HEK293 (cell line): ENCODE measurements around the gene CLDN7.

Source experiments
- CTCF ChIA-PET: fragments of 350-600 bp; formaldehyde crosslinking; extraction: SDS; loops from one replicate; lab custom pipeline; 2021; ENCODE audit warnings: antibody characterized with exemption; lab: Yijun Ruan, JAX
- POLR2A ChIA-PET: fragments of 300-600 bp; formaldehyde crosslinking; extraction: SDS; loops from one replicate; lab custom pipeline; 2020; ENCODE audit warnings: antibody characterized with exemption, inconsistent platforms; lab: Yijun Ruan, JAX
- H3K27ac ChIP-seq: fragments of 200-500 bp; sonication (Bioruptor generic); 2 replicates; pipeline ENCODE4 v1.5.1; 2014; ENCODE audit warnings: low read depth, low read length, control low read depth, inconsistent platforms; ENCODE audit errors: extremely low read depth
- H3K36me3 ChIP-seq, 2 experiments: fragments of 200-500 bp in 1 of 2; sonication (Bioruptor generic) in 1 of 2; 1 replicate in 1 of 2; 2 replicates in 1 of 2; pipeline ENCODE4 v1.5.1; 2014 to 2017; ENCODE audit warnings: inconsistent platforms in 2 of 2, low read length in 2 of 2; ENCODE audit not compliant: control insufficient read depth in 2 of 2, insufficient read depth in 1 of 2
- H3K4me1 ChIP-seq: fragments of 200-500 bp; sonication (Bioruptor generic); 2 replicates; pipeline ENCODE4 v1.5.1; 2014; ENCODE audit warnings: mild to moderate bottlenecking, low read length, inconsistent platforms; ENCODE audit not compliant: control insufficient read depth, insufficient read depth
- H3K4me3 ChIP-seq: 2 replicates; pipeline ENCODE4 v1.5.1; 2011; ENCODE audit warnings: low read depth, mild to moderate bottlenecking, control low read depth, low read length, moderate library complexity
- H3K9me3 ChIP-seq: fragments of 200-500 bp; sonication (Bioruptor generic); 2 replicates; pipeline ENCODE4 v1.5.1; 2014; ENCODE audit warnings: low read depth, low read length, inconsistent platforms; ENCODE audit not compliant: control insufficient read depth, insufficient read depth
- EGR2 ChIP-seq: fragments of 450-650 bp; formaldehyde crosslinking; IDR thresholded peaks from 2 replicates; pipeline ENCODE4 v1.5.1; 2016; ENCODE audit warnings: low read depth, missing biosample characterization, missing genetic modification characterization
- HOXA7 ChIP-seq: sonication (generic); formaldehyde crosslinking; IDR thresholded peaks from 2 replicates; pipeline ENCODE4 v1.8.1; 2022; ENCODE audit warnings: missing genetic modification reagents, borderline replicate concordance
- KLF8 ChIP-seq: fragments of 450-650 bp; formaldehyde crosslinking; IDR thresholded peaks from 2 replicates; pipeline ENCODE4 v1.5.1; 2016; ENCODE audit warnings: missing biosample characterization, missing genetic modification characterization
- KLF9 ChIP-seq: fragments of 450-650 bp; formaldehyde crosslinking; IDR thresholded peaks from 2 replicates; pipeline ENCODE4 v1.5.1; 2016; ENCODE audit warnings: missing biosample characterization, missing genetic modification characterization, low read depth
- PRDM1 ChIP-seq: fragments of 450-650 bp; formaldehyde crosslinking; IDR thresholded peaks from 2 replicates; pipeline ENCODE4; 2016; ENCODE audit warnings: missing biosample characterization, missing genetic modification characterization
- SP2 ChIP-seq: fragments of 450-650 bp; formaldehyde crosslinking; IDR thresholded peaks from 2 replicates; pipeline ENCODE4 v1.5.1; 2016; ENCODE audit warnings: missing biosample characterization, missing genetic modification characterization
- ZBTB17 ChIP-seq: fragments of 450-650 bp; formaldehyde crosslinking; IDR thresholded peaks from 2 replicates; pipeline ENCODE4 v1.5.1; 2016; ENCODE audit warnings: missing biosample characterization, missing genetic modification characterization
- ZNF23 ChIP-seq: fragments of 450-650 bp; formaldehyde crosslinking; IDR thresholded peaks from 2 replicates; pipeline ENCODE4 v1.5.1; 2016; ENCODE audit warnings: missing biosample characterization, missing genetic modification characterization, borderline replicate concordance
- ZNF280D ChIP-seq: fragments of 450-650 bp; formaldehyde crosslinking; IDR thresholded peaks from 2 replicates; pipeline ENCODE4 v1.5.1; 2016; ENCODE audit warnings: missing biosample characterization, missing genetic modification characterization
- ZNF302 ChIP-seq: fragments of 450-650 bp; formaldehyde crosslinking; IDR thresholded peaks from 2 replicates; pipeline ENCODE4 v1.5.1; 2016; ENCODE audit warnings: missing biosample characterization, missing genetic modification characterization, low read depth
- ZNF394 ChIP-seq: fragments of 450-650 bp; formaldehyde crosslinking; IDR thresholded peaks from 2 replicates; pipeline ENCODE4 v1.5.1; 2016; ENCODE audit warnings: missing biosample characterization, missing genetic modification characterization, mild to moderate bottlenecking, moderate library complexity, borderline replicate concordance
- ZNF513 ChIP-seq: fragments of 450-650 bp; IDR thresholded peaks from 2 replicates; pipeline ENCODE4 v1.5.1; 2018; ENCODE audit warnings: missing biosample characterization, missing genetic modification characterization
- ZNF571 ChIP-seq: fragments of 450-650 bp; formaldehyde crosslinking; IDR thresholded peaks from 2 replicates; pipeline ENCODE4 v1.5.0; 2017; ENCODE audit warnings: missing biosample characterization, missing genetic modification characterization
- ZNF600 ChIP-seq: fragments of 450-650 bp; formaldehyde crosslinking; IDR thresholded peaks from 2 replicates; pipeline ENCODE4 v1.5.1; 2016; ENCODE audit warnings: missing biosample characterization, missing genetic modification characterization
- ZNF654 ChIP-seq: fragments of 450-650 bp; formaldehyde crosslinking; IDR thresholded peaks from 2 replicates; pipeline ENCODE4 v1.5.1; 2016; ENCODE audit warnings: low read depth, missing biosample characterization, missing genetic modification characterization
- ZNF692 ChIP-seq: fragments of 450-650 bp; formaldehyde crosslinking; IDR thresholded peaks from 2 replicates; pipeline ENCODE4 v1.5.1; 2016; ENCODE audit warnings: missing biosample characterization, missing genetic modification characterization
- TF ChIP-seq, protein P1 (sequence below): fragments of 450-650 bp; formaldehyde crosslinking; IDR thresholded peaks from 2 replicates; pipeline ENCODE4 v1.5.1; 2016; ENCODE audit warnings: missing biosample characterization, missing genetic modification characterization
- TF ChIP-seq, protein P2 (sequence below): fragments of 450-650 bp; formaldehyde crosslinking; IDR thresholded peaks from 2 replicates; pipeline ENCODE4 v1.5.1; 2016; ENCODE audit warnings: missing biosample characterization, missing genetic modification characterization
- TF ChIP-seq, protein P3 (sequence below): fragments of 450-650 bp; formaldehyde crosslinking; IDR thresholded peaks from 2 replicates; pipeline ENCODE4 v1.5.1; 2016; ENCODE audit warnings: missing biosample characterization, missing genetic modification characterization

Gene CLDN7

GRCh38 chr17:7214300-7215135 lies 47.8 kb downstream of the CLDN7 start:
- H3K4me3 ChIP-seq, result peak overlapping the region; percentile 36
- no peaks in the 10 kb centered on the region for H3K36me3 ChIP-seq
- CTCF ChIA-PET, result interaction anchor here (0.5 to 2.3 kb wide), 11 partner anchors 8 to 597 kb away, joined by 3 to 12 read pairs (median 5); no protein-coding TSS in a partner anchor
- H3K4me1 ChIP-seq, result peaks cover 11% of the 10 kb centered on the region
- H3K27ac ChIP-seq, result no peak overlapping the region
- H3K9me3 ChIP-seq, result no peaks in the 10 kb centered on the region
- POLR2A ChIA-PET, result interaction anchor here (0.6 to 2.7 kb wide), 11 partner anchors 9 to 698 kb away, joined by 3 to 10 read pairs (median 4); partner anchors contain the start of genes DVL2, NAA38, PHF23 and SLC16A13
- no peak for TF ChIP-seq ZNF513 (tag by site-specific recombination)
- TF ChIP-seq, protein P1, sequence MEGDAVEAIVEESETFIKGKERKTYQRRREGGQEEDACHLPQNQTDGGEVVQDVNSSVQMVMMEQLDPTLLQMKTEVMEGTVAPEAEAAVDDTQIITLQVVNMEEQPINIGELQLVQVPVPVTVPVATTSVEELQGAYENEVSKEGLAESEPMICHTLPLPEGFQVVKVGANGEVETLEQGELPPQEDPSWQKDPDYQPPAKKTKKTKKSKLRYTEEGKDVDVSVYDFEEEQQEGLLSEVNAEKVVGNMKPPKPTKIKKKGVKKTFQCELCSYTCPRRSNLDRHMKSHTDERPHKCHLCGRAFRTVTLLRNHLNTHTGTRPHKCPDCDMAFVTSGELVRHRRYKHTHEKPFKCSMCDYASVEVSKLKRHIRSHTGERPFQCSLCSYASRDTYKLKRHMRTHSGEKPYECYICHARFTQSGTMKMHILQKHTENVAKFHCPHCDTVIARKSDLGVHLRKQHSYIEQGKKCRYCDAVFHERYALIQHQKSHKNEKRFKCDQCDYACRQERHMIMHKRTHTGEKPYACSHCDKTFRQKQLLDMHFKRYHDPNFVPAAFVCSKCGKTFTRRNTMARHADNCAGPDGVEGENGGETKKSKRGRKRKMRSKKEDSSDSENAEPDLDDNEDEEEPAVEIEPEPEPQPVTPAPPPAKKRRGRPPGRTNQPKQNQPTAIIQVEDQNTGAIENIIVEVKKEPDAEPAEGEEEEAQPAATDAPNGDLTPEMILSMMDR (tag by site-specific recombination), result peak; percentile 91
- no peak for TF ChIP-seq ZNF23 (tag by site-specific recombination)
- TF ChIP-seq ZNF571, result no peak
- no peak for TF ChIP-seq HOXA7
- TF ChIP-seq KLF8, result 0 out of 2 replicates have a peak, but pooled peaks have one; percentile 76
- TF ChIP-seq ZNF654 (tag by site-specific recombination), result peak; percentile 16; the same call in 1 of the 2 replicates
- TF ChIP-seq SP2 (tag by site-specific recombination), result peak; percentile 100
- TF ChIP-seq ZNF394 (tag by site-specific recombination), result 0 out of 2 replicates have a peak, but pooled peaks have one; percentile 13
- TF ChIP-seq ZNF692 (tag by site-specific recombination), result 0 out of 2 replicates have a peak, but pooled peaks have one; percentile 11
- TF ChIP-seq ZNF600 (tag by site-specific recombination), result peak; percentile 73; the same call in 1 of the 2 replicates
- no peak for TF ChIP-seq PRDM1 (tag by site-specific recombination)
- TF ChIP-seq, protein P2, sequence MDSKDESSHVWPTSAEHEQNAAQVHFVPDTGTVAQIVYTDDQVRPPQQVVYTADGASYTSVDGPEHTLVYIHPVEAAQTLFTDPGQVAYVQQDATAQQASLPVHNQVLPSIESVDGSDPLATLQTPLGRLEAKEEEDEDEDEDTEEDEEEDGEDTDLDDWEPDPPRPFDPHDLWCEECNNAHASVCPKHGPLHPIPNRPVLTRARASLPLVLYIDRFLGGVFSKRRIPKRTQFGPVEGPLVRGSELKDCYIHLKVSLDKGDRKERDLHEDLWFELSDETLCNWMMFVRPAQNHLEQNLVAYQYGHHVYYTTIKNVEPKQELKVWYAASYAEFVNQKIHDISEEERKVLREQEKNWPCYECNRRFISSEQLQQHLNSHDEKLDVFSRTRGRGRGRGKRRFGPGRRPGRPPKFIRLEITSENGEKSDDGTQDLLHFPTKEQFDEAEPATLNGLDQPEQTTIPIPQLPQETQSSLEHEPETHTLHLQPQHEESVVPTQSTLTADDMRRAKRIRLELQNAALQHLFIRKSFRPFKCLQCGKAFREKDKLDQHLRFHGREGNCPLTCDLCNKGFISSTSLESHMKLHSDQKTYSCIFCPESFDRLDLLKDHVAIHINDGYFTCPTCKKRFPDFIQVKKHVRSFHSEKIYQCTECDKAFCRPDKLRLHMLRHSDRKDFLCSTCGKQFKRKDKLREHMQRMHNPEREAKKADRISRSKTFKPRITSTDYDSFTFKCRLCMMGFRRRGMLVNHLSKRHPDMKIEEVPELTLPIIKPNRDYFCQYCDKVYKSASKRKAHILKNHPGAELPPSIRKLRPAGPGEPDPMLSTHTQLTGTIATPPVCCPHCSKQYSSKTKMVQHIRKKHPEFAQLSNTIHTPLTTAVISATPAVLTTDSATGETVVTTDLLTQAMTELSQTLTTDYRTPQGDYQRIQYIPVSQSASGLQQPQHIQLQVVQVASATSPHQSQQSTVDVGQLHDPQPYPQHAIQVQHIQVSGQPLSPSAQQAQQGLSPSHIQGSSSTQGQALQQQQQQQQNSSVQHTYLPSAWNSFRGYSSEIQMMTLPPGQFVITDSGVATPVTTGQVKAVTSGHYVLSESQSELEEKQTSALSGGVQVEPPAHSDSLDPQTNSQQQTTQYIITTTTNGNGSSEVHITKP (tag by site-specific recombination), result peak; percentile 94
- no peak for TF ChIP-seq ZNF302 (tag by site-specific recombination)
- TF ChIP-seq KLF9 (tag by site-specific recombination), result peak; percentile 98
- TF ChIP-seq ZNF280D, result peak; percentile 42; the same call in 1 of the 2 replicates
- peak; percentile 97 for TF ChIP-seq ZBTB17 (tag by site-specific recombination)
- peak; percentile 95 for TF ChIP-seq EGR2 (tag by site-specific recombination)
- TF ChIP-seq, protein P3, sequence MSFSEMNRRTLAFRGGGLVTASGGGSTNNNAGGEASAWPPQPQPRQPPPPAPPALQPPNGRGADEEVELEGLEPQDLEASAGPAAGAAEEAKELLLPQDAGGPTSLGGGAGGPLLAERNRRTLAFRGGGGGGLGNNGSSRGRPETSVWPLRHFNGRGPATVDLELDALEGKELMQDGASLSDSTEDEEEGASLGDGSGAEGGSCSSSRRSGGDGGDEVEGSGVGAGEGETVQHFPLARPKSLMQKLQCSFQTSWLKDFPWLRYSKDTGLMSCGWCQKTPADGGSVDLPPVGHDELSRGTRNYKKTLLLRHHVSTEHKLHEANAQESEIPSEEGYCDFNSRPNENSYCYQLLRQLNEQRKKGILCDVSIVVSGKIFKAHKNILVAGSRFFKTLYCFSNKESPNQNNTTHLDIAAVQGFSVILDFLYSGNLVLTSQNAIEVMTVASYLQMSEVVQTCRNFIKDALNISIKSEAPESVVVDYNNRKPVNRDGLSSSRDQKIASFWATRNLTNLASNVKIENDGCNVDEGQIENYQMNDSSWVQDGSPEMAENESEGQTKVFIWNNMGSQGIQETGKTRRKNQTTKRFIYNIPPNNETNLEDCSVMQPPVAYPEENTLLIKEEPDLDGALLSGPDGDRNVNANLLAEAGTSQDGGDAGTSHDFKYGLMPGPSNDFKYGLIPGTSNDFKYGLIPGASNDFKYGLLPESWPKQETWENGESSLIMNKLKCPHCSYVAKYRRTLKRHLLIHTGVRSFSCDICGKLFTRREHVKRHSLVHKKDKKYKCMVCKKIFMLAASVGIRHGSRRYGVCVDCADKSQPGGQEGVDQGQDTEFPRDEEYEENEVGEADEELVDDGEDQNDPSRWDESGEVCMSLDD, result peak; percentile 67
